ENCODE results near the gene MYO6.
"Not testable (repeated sequence)": the region's sequence is repeated elsewhere in the genome, so short reads cannot be mapped to it uniquely, and the experiment has no call there.

Gene MYO6

GRCh38 chr6:75748743-75749538 is at the start of gene MYO6:
TSS of gene MYO6 (plus strand) at chr6:75749239. CDS start at chr6:75817548, 68,309 bp downstream.
- peak; percentile 10 to 26 for DNase-seq

- DNase-seq: not testable (repeated sequence)
Measured at GRCh38 chr6:75708334-75708733, 40.7 kb upstream of the MYO6 start.

- DNase-seq: no peak
Measured at GRCh38 chr6:75711173-75711572, 37.9 kb upstream of the MYO6 start.

- DNase-seq: no peak
Measured at GRCh38 chr6:75719133-75719532, 29.9 kb upstream of the MYO6 start.

GRCh38 chr6:75723382-75723781 is 25.7 kb upstream of the MYO6 start:
- DNase-seq: no peak

GRCh38 chr6:75727206-75727605 is 21.8 kb upstream of the MYO6 start:
- DNase-seq: no peak

GRCh38 chr6:75731029-75731428 is 18.0 kb upstream of the MYO6 start:
- DNase-seq: not testable (repeated sequence)

- no peak for DNase-seq
Measured at GRCh38 chr6:75735491-75736186, 13.4 kb upstream of the MYO6 start.

GRCh38 chr6:75743971-75744370 is 5.1 kb upstream of the MYO6 start:
- no peak for DNase-seq

- DNase-seq: no peak
Measured at GRCh38 chr6:75745404-75745803, 3.6 kb upstream of the MYO6 start.

GRCh38 chr6:75746221-75746620 is 2.8 kb upstream of the MYO6 start:
- DNase-seq: no peak

GRCh38 chr6:75747152-75747992 is 1.7 kb upstream of the MYO6 start:
- no peak for DNase-seq

- DNase-seq: no peak
Measured at GRCh38 chr6:75748003-75748742, 866 bp upstream of the MYO6 start.

- no peak for DNase-seq
Measured at GRCh38 chr6:75751443-75751842, 2.4 kb downstream of the MYO6 start.

GRCh38 chr6:75752365-75752764 is 3.3 kb downstream of the MYO6 start:
- no peak for DNase-seq

- DNase-seq: no peak
Measured at GRCh38 chr6:75755704-75756103, 6.7 kb downstream of the MYO6 start.

GRCh38 chr6:75757295-75757694 is 8.3 kb downstream of the MYO6 start:
- no peak for DNase-seq

GRCh38 chr6:75758061-75758460 is 9.0 kb downstream of the MYO6 start:
- no peak for DNase-seq

GRCh38 chr6:75759207-75759606 is 10.2 kb downstream of the MYO6 start:
- no peak for DNase-seq

- DNase-seq: no peak
Measured at GRCh38 chr6:75760320-75760719, 11.3 kb downstream of the MYO6 start.

- DNase-seq: no peak
Measured at GRCh38 chr6:75761489-75761888, 12.4 kb downstream of the MYO6 start.

GRCh38 chr6:75762063-75762462 is 13.0 kb downstream of the MYO6 start:
- DNase-seq: no peak

- no peak for DNase-seq
Measured at GRCh38 chr6:75766387-75766786, 17.3 kb downstream of the MYO6 start.

Measured in stimulated activated CD4-positive, alpha-beta T cell treated with anti-CD3 and anti-CD28 coated beads, Interleukin-2, amount 100 ng/mL, for 48 hours (primary cell).